HEK293 (cell line): ENCODE data around the gene PPP2R2B.

ENCODE experiments used
- CTCF ChIA-PET: fragments of 350-600 bp; formaldehyde crosslinking; extraction: SDS; loops from one replicate; lab custom pipeline; 2021; ENCODE audit warnings: antibody characterized with exemption; lab: Yijun Ruan, JAX
- POLR2A ChIA-PET: fragments of 300-600 bp; formaldehyde crosslinking; extraction: SDS; loops from one replicate; lab custom pipeline; 2020; ENCODE audit warnings: antibody characterized with exemption, inconsistent platforms; lab: Yijun Ruan, JAX
- H3K27ac ChIP-seq: fragments of 200-500 bp; sonication (Bioruptor generic); 2 replicates; pipeline ENCODE4 v1.5.1; 2014; ENCODE audit warnings: low read depth, low read length, control low read depth, inconsistent platforms; ENCODE audit errors: extremely low read depth
- H3K36me3 ChIP-seq, 2 experiments: fragments of 200-500 bp in 1 of 2; sonication (Bioruptor generic) in 1 of 2; 1 replicate in 1 of 2; 2 replicates in 1 of 2; pipeline ENCODE4 v1.5.1; 2014 to 2017; ENCODE audit warnings: inconsistent platforms in 2 of 2, low read length in 2 of 2; ENCODE audit not compliant: control insufficient read depth in 2 of 2, insufficient read depth in 1 of 2
- H3K4me1 ChIP-seq: fragments of 200-500 bp; sonication (Bioruptor generic); 2 replicates; pipeline ENCODE4 v1.5.1; 2014; ENCODE audit warnings: mild to moderate bottlenecking, low read length, inconsistent platforms; ENCODE audit not compliant: control insufficient read depth, insufficient read depth
- H3K4me3 ChIP-seq: 2 replicates; pipeline ENCODE4 v1.5.1; 2011; ENCODE audit warnings: low read depth, mild to moderate bottlenecking, control low read depth, low read length, moderate library complexity
- H3K9me3 ChIP-seq: fragments of 200-500 bp; sonication (Bioruptor generic); 2 replicates; pipeline ENCODE4 v1.5.1; 2014; ENCODE audit warnings: low read depth, low read length, inconsistent platforms; ENCODE audit not compliant: control insufficient read depth, insufficient read depth
- BCL6B ChIP-seq: fragments of 450-650 bp; formaldehyde crosslinking; IDR thresholded peaks from 2 replicates; pipeline ENCODE4 v1.5.1; 2017; ENCODE audit warnings: missing biosample characterization, missing genetic modification characterization
- CTCF ChIP-seq: fragments of 450-650 bp; formaldehyde crosslinking; IDR thresholded peaks from 2 replicates; pipeline ENCODE4 v1.5.1; 2016; ENCODE audit warnings: missing biosample characterization, missing genetic modification characterization
- ELK4 ChIP-seq: IDR thresholded peaks from 2 replicates; pipeline ENCODE4 v1.6.1; 2011; ENCODE audit warnings: mild to moderate bottlenecking, low read depth, low read length, borderline replicate concordance
- INSM2 ChIP-seq: fragments of 450-650 bp; formaldehyde crosslinking; IDR thresholded peaks from 2 replicates; pipeline ENCODE4 v1.5.1; 2016; ENCODE audit warnings: missing biosample characterization, missing genetic modification characterization
- KLF16 ChIP-seq: fragments of 450-650 bp; formaldehyde crosslinking; IDR thresholded peaks from 2 replicates; pipeline ENCODE4 v1.5.1; 2017; ENCODE audit warnings: missing biosample characterization, missing genetic modification characterization
- MYNN ChIP-seq: fragments of 450-650 bp; formaldehyde crosslinking; IDR thresholded peaks from 2 replicates; pipeline ENCODE4 v1.5.1; 2016; ENCODE audit warnings: missing biosample characterization, missing genetic modification characterization, borderline replicate concordance
- TCF7L2 ChIP-seq: IDR thresholded peaks from 2 replicates; pipeline ENCODE4 v1.6.1; 2011; ENCODE audit warnings: low read depth, mild to moderate bottlenecking, inconsistent platforms, low read length, moderate library complexity, borderline replicate concordance
- ZNF146 ChIP-seq: fragments of 450-650 bp; formaldehyde crosslinking; IDR thresholded peaks from 2 replicates; pipeline ENCODE4 v1.5.1; 2016; ENCODE audit warnings: missing biosample characterization, missing genetic modification characterization
- ZNF175 ChIP-seq: fragments of 450-650 bp; formaldehyde crosslinking; IDR thresholded peaks from 2 replicates; pipeline ENCODE4 v1.5.1; 2016; ENCODE audit warnings: missing biosample characterization, missing genetic modification characterization
- ZNF211 ChIP-seq: fragments of 450-650 bp; formaldehyde crosslinking; IDR thresholded peaks from 2 replicates; pipeline ENCODE4 v1.5.1; 2016; ENCODE audit warnings: low read depth, missing biosample characterization, missing genetic modification characterization
- ZNF335 ChIP-seq: fragments of 450-650 bp; formaldehyde crosslinking; conservative IDR thresholded peaks from 2 replicates; pipeline ENCODE4 v1.5.1; 2016; ENCODE audit warnings: missing biosample characterization, missing genetic modification characterization
- ZNF423 ChIP-seq: fragments of 450-650 bp; formaldehyde crosslinking; IDR thresholded peaks from 2 replicates; pipeline ENCODE4 v1.5.1; 2016; ENCODE audit warnings: missing biosample characterization, missing genetic modification characterization
- ZNF513 ChIP-seq: fragments of 450-650 bp; IDR thresholded peaks from 2 replicates; pipeline ENCODE4 v1.5.1; 2018; ENCODE audit warnings: missing biosample characterization, missing genetic modification characterization
- ZNF580 ChIP-seq: fragments of 450-650 bp; formaldehyde crosslinking; IDR thresholded peaks from 2 replicates; pipeline ENCODE4 v1.5.1; 2016; ENCODE audit warnings: missing biosample characterization, missing genetic modification characterization
- ZNF645 ChIP-seq: fragments of 450-650 bp; formaldehyde crosslinking; IDR thresholded peaks from 2 replicates; pipeline ENCODE4; 2016; ENCODE audit warnings: missing biosample characterization, missing genetic modification characterization
- ZNF658 ChIP-seq: fragments of 450-650 bp; formaldehyde crosslinking; IDR thresholded peaks from 2 replicates; pipeline ENCODE4; 2016; ENCODE audit warnings: missing biosample characterization, missing genetic modification characterization
- ZNF660 ChIP-seq: fragments of 450-650 bp; IDR thresholded peaks from 2 replicates; pipeline ENCODE4 v1.5.1; 2018; ENCODE audit warnings: missing biosample characterization, mild to moderate bottlenecking, missing genetic modification characterization
- ZNF701 ChIP-seq: fragments of 450-650 bp; formaldehyde crosslinking; IDR thresholded peaks from 2 replicates; pipeline ENCODE4 v1.5.1; 2016; ENCODE audit warnings: missing biosample characterization, missing genetic modification characterization
- ZNF707 ChIP-seq: fragments of 450-650 bp; formaldehyde crosslinking; IDR thresholded peaks from 2 replicates; pipeline ENCODE4 v1.5.1; 2016; ENCODE audit warnings: missing biosample characterization, missing genetic modification characterization
- ZNF768 ChIP-seq: fragments of 450-650 bp; formaldehyde crosslinking; IDR thresholded peaks from 2 replicates; pipeline ENCODE4 v1.5.1; 2018; ENCODE audit warnings: missing biosample characterization, mild to moderate bottlenecking, missing genetic modification characterization
- ZXDB ChIP-seq: fragments of 450-650 bp; formaldehyde crosslinking; IDR thresholded peaks from 2 replicates; pipeline ENCODE4 v1.5.1; 2016; ENCODE audit warnings: missing biosample characterization, missing genetic modification characterization

The PPP2R2B gene

GRCh38 chr5:146748533-146748932 lies 130.0 kb downstream of the PPP2R2B start (continued):
- TF ChIP-seq BCL6B (tag by site-specific recombination) (no peak), ZNF211 (tag by site-specific recombination) (no peak)

GRCh38 chr5:146745931-146746577 lies 132.5 kb downstream of the PPP2R2B start:
- Histone ChIP-seq H3K4me1 (no peaks in the 10 kb centered on the region), H3K27ac (no peak overlapping the region), H3K4me3 (no peak overlapping the region), H3K9me3 (no peaks in the 10 kb centered on the region), H3K36me3 (no peaks in the 10 kb centered on the region)
- TF ChIP-seq ZNF660 (no peak), ZNF701 (tag by site-specific recombination) (no peak), TCF7L2 (no peak), MYNN (tag by site-specific recombination) (no peak), ZNF146 (no peak), ZNF707 (tag by site-specific recombination) (no peak), ZNF423 (tag by site-specific recombination) (no peak), ZNF175 (tag by site-specific recombination) (no peak), ZNF335 (tag by site-specific recombination) (no peak), ZNF580 (tag by site-specific recombination) (no peak), CTCF (no peak), INSM2 (tag by site-specific recombination) (no peak), ZNF768 (tag by site-specific recombination) (no peak)
- CTCF ChIA-PET = no interaction called here
- POLR2A ChIA-PET = no interaction called here

- H3K4me1 ChIP-seq = no peaks in the 10 kb centered on the region
- ChIA-PET POLR2A (no interaction called here), CTCF (interaction anchor here (0.7 kb wide), 1 partner anchor 480 kb away, joined by 3 read pairs; no protein-coding TSS in a partner anchor)
- H3K9me3 ChIP-seq = no peaks in the 10 kb centered on the region
- H3K27ac ChIP-seq = no peak overlapping the region
- no peaks in the 10 kb centered on the region for H3K36me3 ChIP-seq
- no peak overlapping the region for H3K4me3 ChIP-seq
- no peak for TF ChIP-seq ZXDB (tag by site-specific recombination)
- no peak for TF ChIP-seq ZNF645 (tag by site-specific recombination)
- TF ChIP-seq ZNF658 = no peak
- no peak for TF ChIP-seq KLF16 (tag by site-specific recombination)
- no peak for TF ChIP-seq ELK4
- TF ChIP-seq ZNF513 (tag by site-specific recombination) = no peak
These were observed 134.3 kb downstream of the PPP2R2B start for GRCh38 chr5:146744068-146744745.
